ENCODE results near the gene SLC13A5. TPM values are rescaled to one million over a fixed set of nuclear protein-coding genes. Genes with fewer than 3 reads are reported as not detected.
A peak's percentile ranks its signal among the peaks of the same experiment; 100 is the strongest.

SLC13A5 gene
- total RNA-seq, 1 experiment from 2014 or later: not detected

DNA sequence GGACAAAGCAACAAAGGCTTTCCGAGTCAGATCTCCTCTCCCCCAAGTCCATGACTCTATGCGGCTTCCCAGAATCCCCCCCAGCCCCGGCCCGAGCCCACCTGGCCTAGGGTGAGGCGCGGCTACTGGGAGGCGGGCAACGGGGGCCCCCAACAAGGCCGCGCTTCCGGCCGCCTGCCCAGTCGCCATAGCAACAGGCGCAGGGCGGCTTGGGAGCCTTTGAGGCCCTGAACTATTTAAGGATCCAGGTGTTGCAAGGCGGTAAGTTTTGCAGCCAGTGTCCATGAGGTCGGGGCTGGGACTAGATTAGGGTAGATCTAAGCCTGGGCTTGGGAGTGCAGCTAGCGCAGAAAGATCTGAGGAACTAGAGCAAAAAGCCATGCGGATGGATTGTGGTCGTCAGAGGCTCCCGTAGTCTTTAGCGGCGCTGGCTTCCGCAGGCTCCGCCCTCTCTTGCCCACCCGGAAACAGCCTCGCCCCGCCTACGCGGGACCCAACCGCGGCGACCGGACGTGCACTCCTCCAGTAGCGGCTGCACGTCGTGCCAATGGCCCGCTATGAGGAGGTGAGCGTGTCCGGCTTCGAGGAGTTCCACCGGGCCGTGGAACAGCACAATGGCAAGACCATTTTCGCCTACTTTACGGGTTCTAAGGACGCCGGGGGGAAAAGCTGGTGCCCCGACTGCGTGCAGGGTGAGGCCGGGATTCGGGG, 72.5 kb downstream of the SLC13A5 start, which contains the start of the genes KIAA0753 and TXNDC17:
KIAA0753 (minus strand) TSS at position 176 of the 711 bp plus-strand sequence. CDS start 5,608 bp downstream, outside the sequence.
TXNDC17 (plus strand) TSS at position 525 of the 711 bp plus-strand sequence; CDS start at position 548, 23 bp downstream.
- peak; percentile 82 for DNase-seq (ENCODE audit: extremely low read depth, low read depth)

- no peak for DNase-seq (ENCODE audit: extremely low read depth, low read depth)
Observed at GRCh38 chr17:6639586-6640535, 73.3 kb downstream of the SLC13A5 start.

DNA sequence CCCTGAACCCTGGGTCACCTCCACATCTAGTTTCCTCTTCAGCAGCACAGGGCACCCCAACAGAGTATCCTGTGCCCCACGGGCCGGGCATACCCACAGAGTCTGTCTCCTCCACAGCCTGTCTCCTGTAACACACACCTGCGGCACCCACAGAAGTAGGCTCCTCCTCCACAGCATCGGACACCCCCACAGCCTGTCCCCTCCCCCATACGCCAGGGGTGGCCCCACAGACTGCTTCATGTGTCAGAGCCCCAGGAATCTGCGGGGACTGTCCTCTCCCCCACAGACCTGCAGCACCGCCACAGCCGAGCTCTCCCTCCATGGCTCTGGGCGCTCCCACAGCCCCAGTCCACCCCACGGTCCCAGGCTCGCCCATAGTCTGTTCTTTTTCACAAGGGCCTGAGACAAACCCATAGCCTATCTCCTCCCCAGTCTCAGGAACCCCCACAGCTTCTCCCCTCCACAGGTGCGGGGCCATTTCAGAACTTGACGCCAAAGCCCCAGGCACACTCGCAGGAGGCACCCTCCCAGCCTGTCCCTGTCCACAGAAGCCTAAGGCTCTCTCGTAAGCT, 74.1 kb downstream of the SLC13A5 start:
- DNase-seq (ENCODE audit: extremely low read depth, low read depth): no peak

- DNase-seq (ENCODE audit: extremely low read depth, low read depth): no peak
Observed at GRCh38 chr17:6638046-6638908, 74.9 kb downstream of the SLC13A5 start.

DNA sequence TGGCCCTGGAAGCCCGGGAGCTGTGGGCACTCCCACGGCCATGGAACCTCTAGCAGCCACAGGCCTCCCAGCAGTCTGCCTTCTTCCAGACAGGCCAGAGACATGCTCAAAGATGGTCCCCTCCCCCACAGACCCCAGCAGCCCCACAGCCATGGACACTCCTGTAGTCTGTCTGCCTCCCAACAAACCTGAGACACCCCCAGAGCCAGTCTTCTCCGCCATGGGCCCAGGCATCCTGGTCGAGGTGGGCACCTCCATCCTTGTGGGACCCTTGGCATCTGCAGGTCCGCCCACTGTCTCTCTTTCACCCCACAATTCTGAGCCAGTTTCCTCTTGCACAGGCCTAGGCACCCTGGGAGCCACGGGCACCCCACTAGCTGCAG, 75.7 kb downstream of the SLC13A5 start:
- no peak for DNase-seq (ENCODE audit: extremely low read depth, low read depth)

GRCh38 chr17:6636616-6637457, 76.3 kb downstream of the SLC13A5 start:
- no peak for DNase-seq (ENCODE audit: extremely low read depth, low read depth)

DNA sequence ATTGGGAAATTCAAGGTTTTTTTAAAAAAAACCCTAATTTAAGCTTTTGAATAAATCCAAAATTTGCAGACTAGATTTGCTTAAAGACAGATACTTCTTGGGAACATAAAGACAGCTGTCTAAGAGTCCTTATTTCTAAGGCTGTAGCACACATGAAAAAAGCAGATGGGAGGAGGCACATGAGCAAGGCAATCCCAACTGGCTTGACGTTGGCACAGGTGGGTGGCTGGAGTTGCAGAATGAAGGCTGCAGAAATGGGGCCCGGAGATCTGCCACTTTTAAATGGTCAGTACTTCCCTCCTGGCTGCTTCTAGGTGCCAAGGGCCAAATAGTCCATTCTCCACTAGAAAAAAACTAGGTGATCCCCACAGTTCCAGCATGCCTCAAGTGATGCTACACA, 77.1 kb downstream of the SLC13A5 start:
- no peak for DNase-seq (ENCODE audit: extremely low read depth, low read depth)

Small RNAs within 50 kb of the gene (small RNA-seq; reads per million reads assigned to genes)
- gene AC004706.2 (0 reads per million in 2 experiments), gene MIR4520-1 (0 reads per million in 2 experiments)

Other genes starting within 250 kb of the SLC13A5 start
- 0.84 and 1.0 TPM in 2 replicates for gene PITPNM3, start 156.8 kb downstream of the SLC13A5 start, total RNA-seq (2014; rRNA removed; shearing (Covaris generic))
- gene KIAA0753, start 72.7 kb downstream of the SLC13A5 start, total RNA-seq (2014; rRNA removed; shearing (Covaris generic)): 18.5 and 19.0 TPM in 2 replicates
- 97.4 and 101 TPM in 2 replicates for gene TXNDC17, start 72.3 kb downstream of the SLC13A5 start, total RNA-seq (2014; rRNA removed; shearing (Covaris generic))
- gene MED31, start 61.8 kb downstream of the SLC13A5 start, total RNA-seq (2014; rRNA removed; shearing (Covaris generic)): 17.4 and 21.2 TPM in 2 replicates
- 0.22 and 0.32 TPM in 2 replicates for gene C17orf100, start 61.6 kb downstream of the SLC13A5 start, total RNA-seq (2014; rRNA removed; shearing (Covaris generic))
- gene XAF1, start 42.7 kb upstream of the SLC13A5 start, total RNA-seq (2014; rRNA removed; shearing (Covaris generic)): 0.12 TPM in 1 of 2 replicates, not detected in the other
- not detected in 2 replicates for gene FBXO39, start 62.8 kb upstream of the SLC13A5 start, total RNA-seq (2014; rRNA removed; shearing (Covaris generic))
- gene TEKT1, start 118.4 kb upstream of the SLC13A5 start, total RNA-seq (2014; rRNA removed; shearing (Covaris generic)): not detected in 2 replicates